Dermis microvascular lymphatic vessel endothelial cell (primary cell): ENCODE data around the gene NLGN1. TPM values are rescaled to one million over a fixed set of nuclear protein-coding genes. Genes with fewer than 3 reads are reported as not detected.

ENCODE experiments used
- DNase-seq, 2 donors: peaks; one replicate each; pipeline versions ENCODE4 v3.0.0 to v3.0.0-alpha.2; 2010; ENCODE audit warnings: low read depth in 2 of 2
- total RNA-seq: library from RNA; depleted of rRNA; stranded (reverse); fragments of >200 nt; gene quantifications from 2 replicates; pipeline ENCODE4 v1.2.1, GENCODE V29; 2014

NLGN1 gene
- total RNA-seq, 1 donor from 2014 or later: 0.51 TPM

DNA sequence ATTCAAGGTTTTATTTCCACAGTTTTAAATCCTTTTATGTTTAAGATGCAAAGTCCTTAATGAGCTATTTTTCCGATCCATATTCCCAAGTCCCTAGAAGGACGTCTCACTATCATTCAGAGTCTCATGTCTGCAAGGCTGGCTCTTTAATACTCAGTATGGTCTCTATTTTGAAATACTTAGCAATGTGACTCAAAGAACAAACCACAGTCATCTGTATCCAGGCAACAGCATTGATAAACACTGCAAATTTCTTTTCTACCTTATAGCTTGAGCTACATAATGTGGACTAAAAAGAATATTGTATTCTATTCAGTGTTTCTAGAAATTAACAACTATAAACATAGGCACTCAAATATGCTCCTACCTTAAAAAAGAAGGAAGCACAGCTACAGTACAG, 873.3 kb downstream of the NLGN1 start:
- no peak for DNase-seq

GRCh38 chr3:174275336-174275735, 877.8 kb downstream of the NLGN1 start:
- no peak for DNase-seq

GRCh38 chr3:174276826-174277225, 879.3 kb downstream of the NLGN1 start:
- no peak for DNase-seq

GRCh38 chr3:174278094-174278493, 880.5 kb downstream of the NLGN1 start:
- DNase-seq: no peak

DNA sequence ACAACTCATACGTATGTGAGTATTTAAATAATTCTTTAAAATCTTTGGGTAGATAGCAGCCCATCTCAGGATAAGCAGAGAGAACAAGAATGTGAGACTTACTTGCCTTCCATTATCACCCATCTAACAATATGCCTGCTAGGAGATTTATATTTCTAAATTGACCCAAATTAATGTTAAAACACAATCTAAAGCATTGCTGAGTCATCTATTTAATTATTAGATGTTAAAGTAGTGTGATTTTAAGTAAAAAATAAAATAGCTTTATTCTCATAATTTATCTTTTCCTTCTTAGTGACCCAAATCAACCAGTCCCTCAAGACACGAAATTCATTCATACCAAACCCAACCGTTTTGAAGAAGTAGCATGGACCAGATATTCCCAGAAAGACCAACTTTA, 882.6 kb downstream of the NLGN1 start:
- DNase-seq: no peak

DNA sequence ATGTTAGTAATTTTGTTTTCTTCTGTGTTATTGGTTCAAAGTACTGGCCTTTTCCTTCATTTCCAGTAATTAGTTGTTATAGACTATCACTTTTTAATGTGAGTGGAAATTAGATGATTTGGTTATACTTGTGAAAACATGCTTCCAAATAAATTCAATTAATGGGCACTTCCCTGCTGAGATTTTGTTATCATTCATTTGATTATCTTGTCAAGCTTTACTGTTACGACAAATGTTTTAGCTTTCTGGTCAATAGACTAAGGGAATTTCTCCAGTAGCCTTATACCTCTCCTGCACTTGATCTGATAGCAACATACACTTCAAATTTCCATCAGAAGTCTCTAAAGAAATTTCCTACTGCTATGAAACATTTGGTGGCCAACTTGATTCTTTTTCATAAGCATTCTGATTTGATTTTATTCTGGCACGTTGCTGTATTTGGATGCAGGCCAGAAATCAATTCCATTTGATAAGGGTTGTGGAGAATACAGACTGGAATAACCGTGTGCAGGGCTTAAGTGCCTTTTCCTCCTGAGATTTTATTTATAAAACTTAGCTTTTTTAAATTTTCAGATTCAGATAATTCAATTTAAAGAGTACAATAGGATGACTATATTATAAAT, 887.8 kb downstream of the NLGN1 start:
- no peak for DNase-seq

DNA sequence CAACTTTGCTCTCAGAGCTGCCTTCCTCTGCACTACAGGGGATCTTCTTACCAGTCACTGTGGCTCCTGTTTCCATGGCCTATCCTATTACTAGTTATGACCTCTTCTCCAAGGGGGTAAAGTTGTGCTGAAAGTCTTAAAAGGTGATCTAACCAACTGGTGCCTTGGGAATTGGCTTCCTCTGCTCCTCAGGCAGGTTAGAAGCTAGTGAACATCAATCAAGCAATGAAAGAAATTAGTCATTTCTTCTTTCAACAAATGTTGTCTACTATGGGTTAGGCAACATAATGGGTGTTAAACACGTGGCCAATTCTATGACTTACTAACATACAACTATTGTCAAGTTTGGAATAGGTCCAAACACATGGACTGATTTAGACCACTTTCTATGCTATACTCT, 890.2 kb downstream of the NLGN1 start:
- DNase-seq: no peak

- DNase-seq: no peak
Observed at GRCh38 chr3:174294616-174295015, 897.1 kb downstream of the NLGN1 start.

DNA sequence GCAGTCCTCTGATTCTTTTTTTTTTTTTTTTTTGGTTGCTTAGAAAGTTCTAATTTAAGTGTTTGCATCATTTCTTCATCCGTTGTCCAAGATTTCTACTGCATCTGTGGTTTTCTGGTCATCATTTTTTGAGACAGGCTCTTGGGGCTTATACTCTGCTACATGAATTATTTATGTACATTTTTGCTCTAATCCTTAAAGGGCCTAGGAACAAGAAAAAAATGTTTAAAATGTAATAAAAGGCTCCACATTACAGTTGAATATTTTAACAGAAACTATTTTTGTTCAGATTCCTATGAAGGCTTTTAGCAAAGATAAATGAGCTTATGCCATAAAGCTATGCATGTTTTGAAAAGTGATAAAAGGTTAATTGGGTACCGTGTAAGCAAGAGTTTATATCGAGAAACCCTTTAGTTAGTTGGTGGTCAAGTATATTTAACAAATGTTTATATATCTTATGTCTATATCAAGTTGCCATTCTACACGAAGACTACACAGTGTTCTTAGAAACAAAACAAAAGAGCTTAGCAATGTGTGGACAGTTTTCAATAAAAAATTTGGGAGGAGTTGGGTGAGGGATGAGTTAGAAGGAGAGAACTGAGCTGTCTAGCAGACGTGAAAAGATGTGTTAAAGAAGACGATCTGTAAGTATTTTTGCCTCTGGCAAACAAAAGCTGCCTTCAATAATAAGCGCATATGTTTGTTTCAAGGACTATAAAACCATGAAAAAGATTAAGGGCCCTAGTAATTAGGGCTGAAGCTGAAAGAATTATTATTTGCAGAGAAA, 898.0 kb downstream of the NLGN1 start:
- DNase-seq: no peak

GRCh38 chr3:174302746-174303315, 905.3 kb downstream of the NLGN1 start:
- DNase-seq: no peak

- no peak for DNase-seq
Observed at GRCh38 chr3:174303907-174304560, 906.5 kb downstream of the NLGN1 start.

DNA sequence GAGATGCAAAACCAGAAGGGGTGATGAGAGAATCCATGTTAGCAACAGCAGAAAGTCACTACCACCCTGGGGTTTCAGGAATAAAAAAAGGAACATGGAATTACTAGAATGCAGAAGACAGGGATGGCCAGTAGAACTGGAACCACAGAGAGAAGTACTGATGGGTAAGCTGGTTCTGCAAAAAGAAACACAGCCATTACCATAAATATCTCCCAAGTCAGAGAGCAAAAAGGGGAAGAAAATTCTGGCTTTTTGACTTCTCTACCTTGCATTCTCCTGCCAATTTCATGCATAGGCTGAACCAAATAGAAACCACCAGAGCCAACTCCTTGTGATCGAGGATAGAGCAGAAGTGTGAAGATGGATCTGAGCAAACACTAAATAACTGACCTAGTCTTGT, 911.2 kb downstream of the NLGN1 start:
- DNase-seq: no peak

DNA sequence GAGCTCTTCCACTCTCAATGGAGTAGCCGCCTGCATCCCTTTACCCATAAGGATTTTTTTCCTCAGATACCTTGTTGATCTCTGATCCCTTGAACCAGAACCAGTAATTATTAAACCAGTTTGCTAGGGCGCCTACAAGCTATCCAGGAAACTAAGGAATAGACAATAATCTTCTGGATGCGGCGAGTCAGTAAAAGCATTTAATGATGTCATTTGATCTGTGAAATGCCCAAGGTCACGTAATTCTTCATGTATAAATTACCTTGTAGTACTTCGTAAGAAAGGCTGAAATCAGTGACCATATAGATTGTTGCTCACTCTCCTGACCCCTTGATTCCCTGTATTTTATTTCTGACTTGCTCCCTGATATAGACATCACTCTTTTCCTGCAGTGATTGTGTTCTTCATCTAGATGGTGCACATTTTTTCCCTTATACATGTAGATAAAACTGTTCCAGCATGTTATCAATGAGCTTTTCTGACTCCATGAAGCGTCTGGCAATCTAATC, 913.0 kb downstream of the NLGN1 start:
- DNase-seq: no peak

GRCh38 chr3:174315225-174315624, 917.7 kb downstream of the NLGN1 start:
- no peak for DNase-seq

- no peak for DNase-seq
Observed at GRCh38 chr3:174317005-174317404, 919.5 kb downstream of the NLGN1 start.

DNA sequence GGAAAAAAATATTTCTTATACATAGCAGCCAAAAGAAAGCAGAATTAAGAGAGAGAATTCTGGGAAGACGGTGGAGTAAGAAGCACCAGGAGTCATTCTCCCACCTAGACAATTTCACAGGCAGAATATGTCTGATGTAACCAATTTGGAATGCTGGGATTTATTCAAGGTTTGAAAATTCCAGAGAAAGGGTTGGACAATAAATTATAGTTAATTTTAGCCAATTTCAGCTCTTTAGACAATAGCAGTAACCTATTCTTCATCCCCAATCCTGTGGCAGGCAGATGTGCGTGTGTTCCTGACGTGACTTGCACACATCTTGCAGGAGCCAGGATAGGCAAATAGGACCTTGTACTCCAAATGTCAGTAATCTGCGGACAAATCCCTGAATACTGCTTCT, 920.6 kb downstream of the NLGN1 start:
- DNase-seq: no peak

DNA sequence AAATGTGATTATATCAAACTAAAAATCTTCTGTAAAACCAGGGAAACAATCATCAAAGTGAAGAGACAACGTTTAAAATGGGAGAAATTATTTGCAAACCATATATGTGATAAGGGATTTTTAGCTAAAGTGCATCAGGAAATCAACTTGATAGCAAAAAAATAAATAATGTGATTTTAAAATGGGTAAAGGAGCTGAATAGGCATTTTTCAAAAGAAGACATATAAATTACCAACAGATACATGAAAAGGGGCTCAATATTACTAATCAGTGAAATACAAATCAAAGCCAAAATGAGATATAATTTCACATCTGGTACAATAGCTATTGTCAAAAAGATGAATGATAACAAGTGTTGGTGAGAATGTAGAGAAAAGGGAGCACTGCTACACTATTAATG, 924.0 kb downstream of the NLGN1 start:
- DNase-seq: no peak

DNA sequence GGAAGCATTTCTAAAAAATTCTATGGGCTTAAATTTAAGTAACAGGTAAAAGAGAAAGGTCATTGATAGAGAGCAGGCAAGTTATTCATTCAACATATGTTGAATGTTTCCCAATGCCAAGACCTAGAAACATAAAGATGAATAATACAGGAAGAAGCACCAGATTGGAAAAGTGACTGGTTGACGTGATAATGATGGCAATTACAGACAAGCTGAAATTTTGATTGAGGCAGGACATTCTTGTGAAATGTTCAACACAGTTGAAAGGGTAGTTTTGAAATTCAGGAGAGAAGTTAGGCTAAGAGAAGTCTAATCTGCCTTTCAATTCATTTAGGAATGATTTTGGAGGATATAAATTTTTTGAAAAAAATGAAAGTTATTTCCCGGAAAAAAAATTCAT, 925.2 kb downstream of the NLGN1 start:
- no peak for DNase-seq

GRCh38 chr3:174325171-174325570, 927.6 kb downstream of the NLGN1 start:
- no peak for DNase-seq

GRCh38 chr3:174325834-174326700, 928.5 kb downstream of the NLGN1 start:
- no peak for DNase-seq

GRCh38 chr3:174329321-174329720, 931.8 kb downstream of the NLGN1 start:
- DNase-seq: no peak
